Measurements from ENCODE around the gene FOXP1. TPM values are rescaled to one million over a fixed set of nuclear protein-coding genes. Genes with fewer than 3 reads are reported as not detected.

Gene FOXP1
- total RNA-seq, 2 experiments from 2014 or later = 203 to 205 TPM

GRCh38 chr3:71232895-71233294, 350.6 kb downstream of the FOXP1 start:
- peaks cover 4% of the 10 kb centered on the region for H3K9me3 Mint-ChIP-seq
- DNase-seq = no peak
- H3K27ac Mint-ChIP-seq = peak overlapping the region; percentile 83
- no peaks in the 10 kb centered on the region for H3K27me3 Mint-ChIP-seq
- H3K36me3 Mint-ChIP-seq = peaks cover 53% of the 10 kb centered on the region
- no peak overlapping the region for H3K4me3 Mint-ChIP-seq
- H3K4me1 Mint-ChIP-seq = peaks cover 78% of the 10 kb centered on the region

- Mint-ChIP-seq H3K9me3 (peaks cover 4% of the 10 kb centered on the region), H3K27ac (peak overlapping the region; percentile 81), H3K27me3 (no peaks in the 10 kb centered on the region), H3K4me1 (peaks cover 78% of the 10 kb centered on the region), H3K36me3 (peaks cover 48% of the 10 kb centered on the region), H3K4me3 (no peak overlapping the region)
- no peak for DNase-seq
Observed at GRCh38 chr3:71232175-71232679, 351.3 kb downstream of the FOXP1 start.

GRCh38 chr3:71231680-71232079, 351.8 kb downstream of the FOXP1 start:
- Mint-ChIP-seq H3K4me1 (peaks cover 82% of the 10 kb centered on the region), H3K9me3 (peaks cover 4% of the 10 kb centered on the region), H3K27ac (peak overlapping the region; percentile 81), H3K27me3 (peaks cover 3% of the 10 kb centered on the region), H3K4me3 (no peak overlapping the region), H3K36me3 (peaks cover 47% of the 10 kb centered on the region)
- DNase-seq = no peak

GRCh38 chr3:71229905-71230657, 353.4 kb downstream of the FOXP1 start:
- Mint-ChIP-seq H3K4me3 (peak overlapping the region; percentile 10), H3K36me3 (peaks cover 35% of the 10 kb centered on the region), H3K27me3 (peaks cover 5% of the 10 kb centered on the region), H3K4me1 (peaks cover 92% of the 10 kb centered on the region), H3K27ac (peak overlapping the region; percentile 73), H3K9me3 (peaks cover 1% of the 10 kb centered on the region)
- DNase-seq = no peak

GRCh38 chr3:71228156-71228866, 355.2 kb downstream of the FOXP1 start:
- Mint-ChIP-seq H3K4me3 (peak overlapping the region; percentile 86), H3K4me1 (peaks cover 92% of the 10 kb centered on the region), H3K27ac (peak overlapping the region; percentile 98), H3K9me3 (peaks cover 3% of the 10 kb centered on the region), H3K36me3 (peaks cover 30% of the 10 kb centered on the region), H3K27me3 (peaks cover 5% of the 10 kb centered on the region)
- no peak for DNase-seq

- peaks cover 91% of the 10 kb centered on the region for H3K4me1 Mint-ChIP-seq
- H3K36me3 Mint-ChIP-seq = peaks cover 31% of the 10 kb centered on the region
- H3K4me3 Mint-ChIP-seq = peak overlapping the region; percentile 86
- H3K27me3 Mint-ChIP-seq = peaks cover 5% of the 10 kb centered on the region
- H3K27ac Mint-ChIP-seq = peak overlapping the region; percentile 98
- DNase-seq = no peak
- peaks cover 5% of the 10 kb centered on the region for H3K9me3 Mint-ChIP-seq
Observed at GRCh38 chr3:71227270-71227661, 356.3 kb downstream of the FOXP1 start.

GRCh38 chr3:71226565-71227269, 356.8 kb downstream of the FOXP1 start:
- H3K27me3 Mint-ChIP-seq = peaks cover 5% of the 10 kb centered on the region
- DNase-seq = peak; percentile 93
- H3K27ac Mint-ChIP-seq = peak overlapping the region; percentile 98
- H3K36me3 Mint-ChIP-seq = peaks cover 32% of the 10 kb centered on the region
- peak overlapping the region; percentile 86 for H3K4me3 Mint-ChIP-seq
- H3K9me3 Mint-ChIP-seq = peaks cover 5% of the 10 kb centered on the region
- H3K4me1 Mint-ChIP-seq = peaks cover 86% of the 10 kb centered on the region

- DNase-seq = no peak
- peak overlapping the region; percentile 98 for H3K27ac Mint-ChIP-seq
- H3K9me3 Mint-ChIP-seq = peaks cover 5% of the 10 kb centered on the region
- H3K27me3 Mint-ChIP-seq = peaks cover 5% of the 10 kb centered on the region
- peaks cover 38% of the 10 kb centered on the region for H3K36me3 Mint-ChIP-seq
- H3K4me3 Mint-ChIP-seq = peak overlapping the region; percentile 86
- H3K4me1 Mint-ChIP-seq = peaks cover 87% of the 10 kb centered on the region
Observed at GRCh38 chr3:71225951-71226564, 357.5 kb downstream of the FOXP1 start.

- H3K27ac Mint-ChIP-seq = peak overlapping the region; percentile 98
- peaks cover 7% of the 10 kb centered on the region for H3K9me3 Mint-ChIP-seq
- H3K4me1 Mint-ChIP-seq = peaks cover 84% of the 10 kb centered on the region
- DNase-seq = no peak
- H3K36me3 Mint-ChIP-seq = peaks cover 42% of the 10 kb centered on the region
- peaks cover 5% of the 10 kb centered on the region for H3K27me3 Mint-ChIP-seq
- H3K4me3 Mint-ChIP-seq = peak overlapping the region; percentile 86
Observed at GRCh38 chr3:71225002-71225684, 358.4 kb downstream of the FOXP1 start.

GRCh38 chr3:71219744-71220638, 363.5 kb downstream of the FOXP1 start:
- H3K4me1 Mint-ChIP-seq = peaks cover 73% of the 10 kb centered on the region
- peak overlapping the region; percentile 87 for H3K27ac Mint-ChIP-seq
- peak overlapping the region; percentile 3 for H3K4me3 Mint-ChIP-seq
- H3K27me3 Mint-ChIP-seq = no peaks in the 10 kb centered on the region
- H3K36me3 Mint-ChIP-seq = peaks cover 76% of the 10 kb centered on the region
- DNase-seq = peak; percentile 69
- H3K9me3 Mint-ChIP-seq = peaks cover 9% of the 10 kb centered on the region

GRCh38 chr3:71218508-71218907, 365.0 kb downstream of the FOXP1 start:
- Mint-ChIP-seq H3K27me3 (no peaks in the 10 kb centered on the region), H3K36me3 (peaks cover 78% of the 10 kb centered on the region), H3K9me3 (peaks cover 10% of the 10 kb centered on the region), H3K4me1 (peaks cover 71% of the 10 kb centered on the region), H3K4me3 (no peak overlapping the region), H3K27ac (peak overlapping the region; percentile 45)
- no peak for DNase-seq

- Mint-ChIP-seq H3K4me1 (peaks cover 72% of the 10 kb centered on the region), H3K9me3 (peaks cover 9% of the 10 kb centered on the region), H3K27me3 (no peaks in the 10 kb centered on the region), H3K36me3 (peaks cover 77% of the 10 kb centered on the region), H3K27ac (peak overlapping the region; percentile 45), H3K4me3 (no peak overlapping the region)
- DNase-seq = no peak
Observed at GRCh38 chr3:71217640-71218222, 365.8 kb downstream of the FOXP1 start.

- H3K27ac Mint-ChIP-seq = peak overlapping the region; percentile 26
Observed at GRCh38 chr3:71215351-71215750, 368.2 kb downstream of the FOXP1 start.

More at GRCh38 chr3:71215351-71215750, 368.2 kb downstream of the FOXP1 start:
- Mint-ChIP-seq H3K36me3 (peaks cover 82% of the 10 kb centered on the region), H3K9me3 (peaks cover 5% of the 10 kb centered on the region), H3K4me1 (peaks cover 80% of the 10 kb centered on the region), H3K27me3 (no peaks in the 10 kb centered on the region), H3K4me3 (no peak overlapping the region)
- DNase-seq = no peak

Data from activated naive CD8-positive, alpha-beta T cell treated with anti-CD3 and anti-CD28 coated beads for 36 hours (primary cell).